Spleen (tissue), 7 donors: ENCODE data around the gene TOX3.

Experiments used
- CTCF ChIP-seq, 11 experiments: fragments of 200-600 bp in 7 of 11; fragments of 450-650 bp in 4 of 11; sonication (generic) in 4 of 11; IDR thresholded peaks in 8 of 11; conservative IDR thresholded peaks in 3 of 11; 1 replicate in 7 of 11; 2 replicates in 4 of 11; pipeline versions ENCODE4 v1.4.0 to v1.8.0; 2016 to 2021; ENCODE audit warnings: antibody characterized with exemption in 11 of 11, inconsistent platforms in 4 of 11, mild to moderate bottlenecking in 1 of 11
- POLR2A ChIP-seq, 3 donors: fragments of 450-650 bp; IDR thresholded peaks; one replicate each; pipeline ENCODE4 v1.5.1; 2017; ENCODE audit warnings: antibody characterized with exemption in 3 of 3, mild to moderate bottlenecking in 1 of 3
- donor health status: DM: no; HTN: no; CAD: no; lungs with moderate emphysema.
- donor health status: DM: no; HTN: no; CAD: no.
- donor health status: DM: no; HTN: no; CAD: no.

- no peak for TF ChIP-seq POLR2A (IDR thresholded peaks at IDR 0.05)
- no peak for TF ChIP-seq CTCF (IDR thresholded peaks at IDR 0.05 in 8 of 11, conservative IDR thresholded peaks at IDR 0.05 in 3 of 11)
These were observed 70.8 kb downstream of the TOX3 start for GRCh38 chr16:52476111-52476510.
